WTC11 (cell line): ENCODE measurements around the gene C14orf132. TPM values are rescaled to one million over a fixed set of nuclear protein-coding genes. Genes with fewer than 3 reads are reported as not detected.

Source experiments
- ATAC-seq: fragments of 200-7000 bp; cut with Tn5 transposase; 2 replicates; pipeline ENCODE4 v1.10.0; 2021; ENCODE audit warnings: mild to moderate bottlenecking, moderate library complexity
- CTCF ChIA-PET: fragments of 300-600 bp; sonication (Branson Sonifier 250); formaldehyde crosslinking; loops from one replicate; lab custom pipeline; 2021; ENCODE audit warnings: antibody characterized with exemption; lab: Charles Lee
- POLR2A ChIA-PET: fragments of 350-600 bp; sonication (Branson Sonifier 250); formaldehyde crosslinking; loops from one replicate; lab custom pipeline; 2021; ENCODE audit warnings: antibody characterized with exemption; lab: Charles Lee
- DNase-seq: peaks from one replicate; pipeline ENCODE4 v3.0.0; 2021; ENCODE audit warnings: low spot score
- H3K27ac Mint-ChIP-seq: 2 replicates; pipeline ENCODE4 v1.8.0; 2021; ENCODE audit warnings: mixed read lengths
- H3K27me3 Mint-ChIP-seq: 2 replicates; pipeline ENCODE4 v1.8.0; 2021; ENCODE audit warnings: low read depth, mild to moderate bottlenecking, moderate library complexity, mixed read lengths
- H3K36me3 Mint-ChIP-seq: 2 replicates; pipeline ENCODE4 v1.8.0; 2021; ENCODE audit warnings: mixed read lengths
- H3K4me1 Mint-ChIP-seq: 2 replicates; pipeline ENCODE4 v1.8.0; 2022; ENCODE audit warnings: mixed read lengths
- H3K4me3 Mint-ChIP-seq: 2 replicates; pipeline ENCODE4 v1.8.0; 2021; ENCODE audit warnings: mild to moderate bottlenecking, moderate library complexity, mixed read lengths
- H3K9me3 Mint-ChIP-seq: 2 replicates; pipeline ENCODE4 v1.8.0; 2021; ENCODE audit warnings: mixed read lengths
- E2F5 ChIP-seq: sonication (generic); formaldehyde crosslinking; IDR thresholded peaks from 2 replicates; pipeline ENCODE4 v1.8.1; 2022; ENCODE audit warnings: mild to moderate bottlenecking, moderate library complexity, missing genetic modification reagents
- EMX1 ChIP-seq: fragments of 250-450 bp; sonication (Bioruptor Pico); IDR thresholded peaks from 2 replicates; pipeline ENCODE4 v1.8.0; 2021; ENCODE audit warnings: mild to moderate bottlenecking
- IRF2 ChIP-seq: sonication (generic); formaldehyde crosslinking; IDR thresholded peaks from 2 replicates; pipeline ENCODE4 v1.8.0; 2022; ENCODE audit warnings: low read depth, missing genetic modification reagents, borderline replicate concordance
- KAT7 ChIP-seq: sonication (generic); formaldehyde crosslinking; IDR thresholded peaks from 2 replicates; pipeline ENCODE4 v1.8.1; 2023; ENCODE audit warnings: missing genetic modification reagents, mild to moderate bottlenecking, borderline replicate concordance
- PRDM15 ChIP-seq: sonication (generic); formaldehyde crosslinking; IDR thresholded peaks from 2 replicates; pipeline ENCODE4 v1.8.0; 2022; ENCODE audit warnings: missing genetic modification reagents
- SMAD3 ChIP-seq: sonication (generic); formaldehyde crosslinking; IDR thresholded peaks from 2 replicates; pipeline ENCODE4 v1.8.0; 2022; ENCODE audit warnings: missing genetic modification reagents, mild to moderate bottlenecking, borderline replicate concordance
- TCF7 ChIP-seq: sonication (generic); formaldehyde crosslinking; IDR thresholded peaks from 2 replicates; pipeline ENCODE4 v1.8.0; 2022; ENCODE audit warnings: mild to moderate bottlenecking, low read depth, missing genetic modification reagents, moderate library complexity
- ZNF219 ChIP-seq: sonication (generic); formaldehyde crosslinking; IDR thresholded peaks from 2 replicates; pipeline ENCODE4 v1.8.0; 2023; ENCODE audit warnings: missing genetic modification reagents, mild to moderate bottlenecking, borderline replicate concordance
- ZNF416 ChIP-seq: fragments of 250-450 bp; sonication (Bioruptor Pico); IDR thresholded peaks from 2 replicates; pipeline ENCODE4 v1.9.0; 2021; ENCODE audit warnings: mild to moderate bottlenecking, inconsistent platforms
- ZNF423 ChIP-seq: fragments of 250-450 bp; sonication (Bioruptor Pico); IDR thresholded peaks from 2 replicates; pipeline ENCODE4 v2.1.2; 2022; ENCODE audit warnings: mild to moderate bottlenecking, moderate library complexity
- total RNA-seq: library from RNA; stranded (reverse); gene quantifications from 3 replicates; pipeline ENCODE4 v1.2.3, GENCODE V29; 2021
- TF ChIP-seq, protein P1 (sequence below): sonication (generic); formaldehyde crosslinking; IDR thresholded peaks from 2 replicates; pipeline ENCODE4 v1.8.1; 2023; ENCODE audit warnings: mild to moderate bottlenecking, missing genetic modification reagents, borderline replicate concordance
- TF ChIP-seq, protein P2 (sequence below): sonication (generic); formaldehyde crosslinking; IDR thresholded peaks from 2 replicates; pipeline ENCODE4 v1.8.0; 2022; ENCODE audit warnings: mild to moderate bottlenecking, missing genetic modification reagents
- TF ChIP-seq, protein P3 (sequence below): fragments of 250-450 bp; sonication (Bioruptor Pico); IDR thresholded peaks from 2 replicates; pipeline ENCODE4 v1.8.0; 2021; ENCODE audit warnings: mild to moderate bottlenecking
- TF ChIP-seq, protein P4 (sequence below): sonication (generic); formaldehyde crosslinking; IDR thresholded peaks from 2 replicates; pipeline ENCODE4 v1.8.1; 2023; ENCODE audit warnings: mild to moderate bottlenecking, missing genetic modification reagents

The C14orf132 gene
- total RNA-seq, 1 experiment from 2014 or later, result 14.1 TPM

- TF ChIP-seq E2F5 (no peak), EMX1 (CRISPR knock-in tag) (no peak), ZNF423 (CRISPR knock-in tag) (no peak), TCF7 (CRISPR knock-in tag) (no peak), ZNF219 (no peak)
- TF ChIP-seq, protein P1, sequence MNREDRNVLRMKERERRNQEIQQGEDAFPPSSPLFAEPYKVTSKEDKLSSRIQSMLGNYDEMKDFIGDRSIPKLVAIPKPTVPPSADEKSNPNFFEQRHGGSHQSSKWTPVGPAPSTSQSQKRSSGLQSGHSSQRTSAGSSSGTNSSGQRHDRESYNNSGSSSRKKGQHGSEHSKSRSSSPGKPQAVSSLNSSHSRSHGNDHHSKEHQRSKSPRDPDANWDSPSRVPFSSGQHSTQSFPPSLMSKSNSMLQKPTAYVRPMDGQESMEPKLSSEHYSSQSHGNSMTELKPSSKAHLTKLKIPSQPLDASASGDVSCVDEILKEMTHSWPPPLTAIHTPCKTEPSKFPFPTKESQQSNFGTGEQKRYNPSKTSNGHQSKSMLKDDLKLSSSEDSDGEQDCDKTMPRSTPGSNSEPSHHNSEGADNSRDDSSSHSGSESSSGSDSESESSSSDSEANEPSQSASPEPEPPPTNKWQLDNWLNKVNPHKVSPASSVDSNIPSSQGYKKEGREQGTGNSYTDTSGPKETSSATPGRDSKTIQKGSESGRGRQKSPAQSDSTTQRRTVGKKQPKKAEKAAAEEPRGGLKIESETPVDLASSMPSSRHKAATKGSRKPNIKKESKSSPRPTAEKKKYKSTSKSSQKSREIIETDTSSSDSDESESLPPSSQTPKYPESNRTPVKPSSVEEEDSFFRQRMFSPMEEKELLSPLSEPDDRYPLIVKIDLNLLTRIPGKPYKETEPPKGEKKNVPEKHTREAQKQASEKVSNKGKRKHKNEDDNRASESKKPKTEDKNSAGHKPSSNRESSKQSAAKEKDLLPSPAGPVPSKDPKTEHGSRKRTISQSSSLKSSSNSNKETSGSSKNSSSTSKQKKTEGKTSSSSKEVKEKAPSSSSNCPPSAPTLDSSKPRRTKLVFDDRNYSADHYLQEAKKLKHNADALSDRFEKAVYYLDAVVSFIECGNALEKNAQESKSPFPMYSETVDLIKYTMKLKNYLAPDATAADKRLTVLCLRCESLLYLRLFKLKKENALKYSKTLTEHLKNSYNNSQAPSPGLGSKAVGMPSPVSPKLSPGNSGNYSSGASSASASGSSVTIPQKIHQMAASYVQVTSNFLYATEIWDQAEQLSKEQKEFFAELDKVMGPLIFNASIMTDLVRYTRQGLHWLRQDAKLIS, result no peak
These were observed 10.0 kb upstream of the C14orf132 start (continued) for GRCh38 chr14:96029089-96029645.

- Mint-ChIP-seq H3K4me3 (no peak overlapping the region), H3K4me1 (peaks cover 6% of the 10 kb centered on the region), H3K36me3 (no peaks in the 10 kb centered on the region), H3K27ac (no peak overlapping the region), H3K27me3 (peaks cover 11% of the 10 kb centered on the region; the same call in 1 of the 2 replicates), H3K9me3 (no peaks in the 10 kb centered on the region)
- ATAC-seq (no peak; the same call in 1 of the 2 replicates), DNase-seq (no peak)
- ChIA-PET POLR2A (no interaction called here), CTCF (interaction anchor here (1.1 kb wide), 1 partner anchor 71 kb away, joined by 4 read pairs; no protein-coding TSS in a partner anchor)
- no peak for TF ChIP-seq IRF2 (CRISPR knock-in tag)
- TF ChIP-seq, protein P2, sequence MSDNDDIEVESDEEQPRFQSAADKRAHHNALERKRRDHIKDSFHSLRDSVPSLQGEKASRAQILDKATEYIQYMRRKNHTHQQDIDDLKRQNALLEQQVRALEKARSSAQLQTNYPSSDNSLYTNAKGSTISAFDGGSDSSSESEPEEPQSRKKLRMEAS (CRISPR knock-in tag), result no peak
- TF ChIP-seq, protein P3, sequence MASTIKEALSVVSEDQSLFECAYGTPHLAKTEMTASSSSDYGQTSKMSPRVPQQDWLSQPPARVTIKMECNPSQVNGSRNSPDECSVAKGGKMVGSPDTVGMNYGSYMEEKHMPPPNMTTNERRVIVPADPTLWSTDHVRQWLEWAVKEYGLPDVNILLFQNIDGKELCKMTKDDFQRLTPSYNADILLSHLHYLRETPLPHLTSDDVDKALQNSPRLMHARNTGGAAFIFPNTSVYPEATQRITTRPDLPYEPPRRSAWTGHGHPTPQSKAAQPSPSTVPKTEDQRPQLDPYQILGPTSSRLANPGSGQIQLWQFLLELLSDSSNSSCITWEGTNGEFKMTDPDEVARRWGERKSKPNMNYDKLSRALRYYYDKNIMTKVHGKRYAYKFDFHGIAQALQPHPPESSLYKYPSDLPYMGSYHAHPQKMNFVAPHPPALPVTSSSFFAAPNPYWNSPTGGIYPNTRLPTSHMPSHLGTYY, result no peak
These were observed 8.9 kb upstream of the C14orf132 start for GRCh38 chr14:96030108-96030760.

DNA sequence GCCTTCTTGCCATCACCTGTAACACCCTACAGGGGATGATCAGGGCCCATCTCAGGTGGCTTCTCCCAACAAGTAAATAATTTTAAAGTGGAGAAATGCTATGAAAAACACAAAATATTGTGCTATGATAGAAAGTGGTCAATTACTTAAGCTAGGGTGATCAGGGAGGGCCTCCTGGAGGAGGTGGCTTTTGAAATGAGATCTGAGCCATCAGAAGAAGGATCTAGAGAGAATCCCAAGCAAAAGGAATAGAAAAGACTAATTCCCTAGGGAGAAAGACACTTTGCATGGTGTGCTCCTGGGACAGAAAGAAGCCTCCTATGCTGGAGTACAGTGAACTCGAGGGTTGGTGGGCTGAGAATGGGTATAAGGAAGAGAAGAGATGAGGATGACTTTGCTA is 7.5 kb upstream of the C14orf132 start:
- POLR2A ChIA-PET, result no interaction called here
- CTCF ChIA-PET, result no interaction called here
- Mint-ChIP-seq H3K4me1 (peaks cover 6% of the 10 kb centered on the region), H3K36me3 (no peaks in the 10 kb centered on the region), H3K27ac (no peak overlapping the region), H3K4me3 (no peak overlapping the region), H3K27me3 (peaks cover 19% of the 10 kb centered on the region), H3K9me3 (no peaks in the 10 kb centered on the region)
- no peak for ATAC-seq
- DNase-seq, result no peak
- no peak for TF ChIP-seq PRDM15 (CRISPR knock-in tag)
- TF ChIP-seq KAT7 (CRISPR knock-in tag), result no peak
- no peak for TF ChIP-seq SMAD3 (CRISPR knock-in tag)
- TF ChIP-seq, protein P3, result no peak
- TF ChIP-seq ZNF416 (CRISPR knock-in tag), result no peak
- TF ChIP-seq, protein P1, result no peak
- TF ChIP-seq, protein P4, sequence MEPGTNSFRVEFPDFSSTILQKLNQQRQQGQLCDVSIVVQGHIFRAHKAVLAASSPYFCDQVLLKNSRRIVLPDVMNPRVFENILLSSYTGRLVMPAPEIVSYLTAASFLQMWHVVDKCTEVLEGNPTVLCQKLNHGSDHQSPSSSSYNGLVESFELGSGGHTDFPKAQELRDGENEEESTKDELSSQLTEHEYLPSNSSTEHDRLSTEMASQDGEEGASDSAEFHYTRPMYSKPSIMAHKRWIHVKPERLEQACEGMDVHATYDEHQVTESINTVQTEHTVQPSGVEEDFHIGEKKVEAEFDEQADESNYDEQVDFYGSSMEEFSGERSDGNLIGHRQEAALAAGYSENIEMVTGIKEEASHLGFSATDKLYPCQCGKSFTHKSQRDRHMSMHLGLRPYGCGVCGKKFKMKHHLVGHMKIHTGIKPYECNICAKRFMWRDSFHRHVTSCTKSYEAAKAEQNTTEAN, result no peak
